OCI-LY1 (cell line): ENCODE results near the gene RRAS2.
A peak's percentile ranks its signal among the peaks of the same experiment; 100 is the strongest.

ENCODE experiments used
- H2AFZ ChIP-seq: fragments of 200-600 bp; sonication (generic), shearing (Covaris generic); 2 replicates; pipeline ENCODE4 v1.6.0; 2014; ENCODE audit warnings: antibody characterized with exemption, mild to moderate bottlenecking, low read length
- H3F3A ChIP-seq: fragments of 200-600 bp; sonication (generic), shearing (Covaris generic); 2 replicates; pipeline ENCODE4 v1.6.0; 2014; ENCODE audit warnings: mild to moderate bottlenecking, antibody characterized with exemption, low read length, moderate library complexity; ENCODE audit not compliant: insufficient read depth
- H3K27ac ChIP-seq: fragments of 200-600 bp; sonication (generic); 2 replicates; pipeline ENCODE4 v1.5.1; 2014; ENCODE audit warnings: low read length, mixed run types, mild to moderate bottlenecking, low read depth; ENCODE audit not compliant: poor library complexity, severe bottlenecking
- H3K27me3 ChIP-seq: fragments of 200-600 bp; sonication (generic); 2 replicates; pipeline ENCODE4 v1.6.0; 2014; ENCODE audit warnings: antibody characterized with exemption, mild to moderate bottlenecking, low read length, moderate library complexity; ENCODE audit not compliant: insufficient read depth
- H3K36me3 ChIP-seq: fragments of 200-600 bp; sonication (generic); 2 replicates; pipeline ENCODE4 v1.6.1; 2014; ENCODE audit warnings: mild to moderate bottlenecking, antibody characterized with exemption, low read length, moderate library complexity, mixed read lengths; ENCODE audit not compliant: insufficient read depth
- H3K4me1 ChIP-seq: fragments of 200-600 bp; sonication (generic); 2 replicates; pipeline ENCODE4 v1.5.1; 2014; ENCODE audit warnings: mild to moderate bottlenecking, low read length, moderate library complexity; ENCODE audit not compliant: insufficient read depth, severe bottlenecking
- H3K4me2 ChIP-seq: fragments of 200-600 bp; sonication (generic), shearing (Covaris generic); 2 replicates; pipeline ENCODE4 v1.6.1; 2014; ENCODE audit warnings: low read length
- H3K4me3 ChIP-seq: fragments of 200-600 bp; sonication (generic); 2 replicates; pipeline ENCODE4 v1.5.1; 2014; ENCODE audit warnings: low read length, low read depth, mild to moderate bottlenecking, mixed read lengths; ENCODE audit not compliant: poor library complexity, severe bottlenecking
- H3K79me2 ChIP-seq: fragments of 200-600 bp; shearing (Covaris generic); 2 replicates; pipeline ENCODE4 v1.6.1; 2016; ENCODE audit warnings: mixed run types, low read length, mixed read lengths; ENCODE audit not compliant: insufficient read depth
- H3K9ac ChIP-seq: fragments of 200-600 bp; sonication (generic), shearing (Covaris generic); 2 replicates; pipeline ENCODE4 v1.6.1; 2014; ENCODE audit warnings: mild to moderate bottlenecking, low read length, mixed read lengths
- H3K9me2 ChIP-seq: fragments of 200-600 bp; sonication (generic), shearing (Covaris generic); 2 replicates; pipeline ENCODE4 v1.6.1; 2014; ENCODE audit warnings: low read depth, mild to moderate bottlenecking, low read length, mixed read lengths
- H3K9me3 ChIP-seq: fragments of 200-600 bp; shearing (Covaris generic); 2 replicates; pipeline ENCODE4 v1.6.1; 2014; ENCODE audit warnings: low read length, mixed read lengths
- H4K20me1 ChIP-seq: fragments of 200-600 bp; sonication (generic), shearing (Covaris generic); 2 replicates; pipeline ENCODE4 v1.6.0; 2016; ENCODE audit warnings: mild to moderate bottlenecking, low read length; ENCODE audit not compliant: insufficient read depth
- EZH2 ChIP-seq: fragments of 200-600 bp; sonication (generic), shearing (Covaris generic); IDR thresholded peaks from 2 replicates; pipeline ENCODE4 v1.8.0; 2017; ENCODE audit warnings: borderline replicate concordance, mixed run types, mild to moderate bottlenecking, antibody characterized with exemption, low read length, moderate library complexity, mixed read lengths
- TF ChIP-seq, protein P1 (sequence below): fragments of 200-600 bp; sonication (generic), shearing (Covaris generic); IDR thresholded peaks from 2 replicates; pipeline ENCODE4 v1.5.1; 2017; ENCODE audit warnings: mild to moderate bottlenecking, antibody characterized with exemption, low read length, moderate library complexity, mixed read lengths

The RRAS2 gene

DNA sequence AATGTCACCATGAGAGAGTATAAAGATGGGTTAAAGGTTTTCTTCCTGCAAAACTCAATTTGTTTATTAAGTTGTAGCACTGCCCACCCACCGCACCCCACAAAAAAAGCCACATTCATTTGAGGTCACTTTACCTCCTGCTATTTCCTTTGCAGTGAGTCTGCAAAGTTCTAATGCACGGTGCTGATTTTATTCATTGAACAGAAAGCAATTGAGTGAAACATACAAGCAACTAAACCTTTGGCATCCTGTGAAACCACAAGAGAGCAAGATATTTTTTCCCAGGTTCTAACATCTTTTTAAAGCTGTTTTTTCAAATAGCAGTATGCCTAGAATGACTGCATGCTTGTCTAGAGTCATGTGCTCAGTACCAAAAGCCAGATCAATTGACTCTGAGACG is 39.0 kb downstream of the RRAS2 start:
- H4K20me1 ChIP-seq = no peaks in the 10 kb centered on the region
- H2AFZ ChIP-seq = no peak overlapping the region
- H3K4me2 ChIP-seq = peak overlapping the region; percentile 9; the same call in 1 of the 2 replicates
- peaks cover 56% of the 10 kb centered on the region for H3K4me1 ChIP-seq
- TF ChIP-seq, protein P1, sequence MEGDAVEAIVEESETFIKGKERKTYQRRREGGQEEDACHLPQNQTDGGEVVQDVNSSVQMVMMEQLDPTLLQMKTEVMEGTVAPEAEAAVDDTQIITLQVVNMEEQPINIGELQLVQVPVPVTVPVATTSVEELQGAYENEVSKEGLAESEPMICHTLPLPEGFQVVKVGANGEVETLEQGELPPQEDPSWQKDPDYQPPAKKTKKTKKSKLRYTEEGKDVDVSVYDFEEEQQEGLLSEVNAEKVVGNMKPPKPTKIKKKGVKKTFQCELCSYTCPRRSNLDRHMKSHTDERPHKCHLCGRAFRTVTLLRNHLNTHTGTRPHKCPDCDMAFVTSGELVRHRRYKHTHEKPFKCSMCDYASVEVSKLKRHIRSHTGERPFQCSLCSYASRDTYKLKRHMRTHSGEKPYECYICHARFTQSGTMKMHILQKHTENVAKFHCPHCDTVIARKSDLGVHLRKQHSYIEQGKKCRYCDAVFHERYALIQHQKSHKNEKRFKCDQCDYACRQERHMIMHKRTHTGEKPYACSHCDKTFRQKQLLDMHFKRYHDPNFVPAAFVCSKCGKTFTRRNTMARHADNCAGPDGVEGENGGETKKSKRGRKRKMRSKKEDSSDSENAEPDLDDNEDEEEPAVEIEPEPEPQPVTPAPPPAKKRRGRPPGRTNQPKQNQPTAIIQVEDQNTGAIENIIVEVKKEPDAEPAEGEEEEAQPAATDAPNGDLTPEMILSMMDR = no peak
- no peak for TF ChIP-seq EZH2
- H3K9me3 ChIP-seq = no peaks in the 10 kb centered on the region
- no peaks in the 10 kb centered on the region for H3K27me3 ChIP-seq
- peaks cover 19% of the 10 kb centered on the region; the same call in 1 of the 2 replicates for H3K79me2 ChIP-seq
- no peak overlapping the region; the same call in 1 of the 2 replicates for H3K9ac ChIP-seq
- H3K4me3 ChIP-seq = no peak overlapping the region
- H3F3A ChIP-seq = no peaks in the 10 kb centered on the region
- no peaks in the 10 kb centered on the region for H3K9me2 ChIP-seq
- H3K36me3 ChIP-seq = no peaks in the 10 kb centered on the region
- peak overlapping the region; percentile 61 for H3K27ac ChIP-seq

DNA sequence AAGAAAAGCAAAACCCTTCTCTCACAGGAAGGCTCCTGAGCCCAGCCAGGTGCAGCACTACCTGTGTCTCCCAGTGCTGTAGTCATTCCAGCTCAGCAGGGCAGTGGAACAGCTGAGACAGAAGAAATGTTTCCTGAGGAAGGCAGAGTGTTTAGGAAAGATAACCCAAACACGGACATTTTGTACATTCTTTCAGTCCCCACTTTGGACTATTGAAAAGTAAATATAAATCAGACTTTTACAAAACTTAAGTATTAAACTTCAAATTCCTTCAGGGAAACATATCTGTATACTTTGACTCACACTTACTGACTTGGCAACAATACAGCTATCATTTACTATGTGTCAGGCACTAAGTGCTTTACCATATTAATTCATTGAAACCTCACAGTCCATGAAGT is 40.4 kb downstream of the RRAS2 start:
- Histone ChIP-seq H3K4me3 (no peak overlapping the region), H2AFZ (no peak overlapping the region), H3F3A (no peaks in the 10 kb centered on the region), H3K36me3 (no peaks in the 10 kb centered on the region), H3K9ac (no peak overlapping the region), H3K79me2 (peaks cover 8% of the 10 kb centered on the region; the same call in 1 of the 2 replicates), H3K27ac (peak overlapping the region; percentile 35), H3K4me2 (no peak overlapping the region), H3K27me3 (no peaks in the 10 kb centered on the region), H4K20me1 (no peaks in the 10 kb centered on the region), H3K4me1 (peaks cover 58% of the 10 kb centered on the region), H3K9me2 (no peaks in the 10 kb centered on the region), H3K9me3 (no peaks in the 10 kb centered on the region)
- no peak for TF ChIP-seq EZH2
- TF ChIP-seq, protein P1 = no peak

DNA sequence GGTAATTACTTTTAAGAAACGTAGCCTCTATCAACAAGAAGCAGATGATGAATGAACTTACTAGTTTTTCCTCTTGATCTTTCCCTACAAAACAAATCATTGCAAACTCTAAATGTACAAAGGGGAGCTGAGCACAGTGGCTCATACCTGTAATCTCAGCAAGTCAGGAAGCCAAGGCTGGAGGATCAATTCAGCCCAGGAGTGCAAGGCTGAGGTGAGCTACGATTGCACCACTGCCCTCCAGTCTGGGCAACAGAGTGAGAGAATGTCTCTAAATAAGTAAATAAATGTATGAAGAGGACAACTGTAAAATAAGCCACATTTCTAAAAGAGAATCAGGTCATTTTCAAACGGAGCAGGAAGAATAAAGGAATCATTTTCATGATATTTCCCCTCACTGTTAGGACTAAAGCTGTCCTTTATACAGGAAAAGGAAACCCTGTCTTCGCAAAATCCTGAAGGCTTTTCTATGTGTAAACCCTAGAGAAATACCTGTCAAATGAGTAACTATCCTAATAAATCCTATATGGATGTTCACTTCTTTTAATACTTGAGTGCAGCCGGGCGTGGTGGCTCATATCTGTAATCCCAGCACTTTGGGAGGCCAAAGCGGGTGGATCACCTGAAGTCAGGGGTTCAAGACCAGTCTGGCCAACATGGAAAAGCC is 41.2 kb downstream of the RRAS2 start:
- TF ChIP-seq, protein P1 = no peak
- no peak for TF ChIP-seq EZH2
- Histone ChIP-seq H2AFZ (no peak overlapping the region), H4K20me1 (no peaks in the 10 kb centered on the region), H3K4me3 (no peak overlapping the region), H3K9me3 (no peaks in the 10 kb centered on the region), H3K4me2 (no peak overlapping the region), H3K9ac (no peak overlapping the region), H3K27me3 (no peaks in the 10 kb centered on the region), H3K36me3 (no peaks in the 10 kb centered on the region), H3K79me2 (peaks cover 3% of the 10 kb centered on the region; the same call in 1 of the 2 replicates), H3K27ac (peak overlapping the region; percentile 44), H3K4me1 (peaks cover 62% of the 10 kb centered on the region), H3K9me2 (no peaks in the 10 kb centered on the region), H3F3A (no peaks in the 10 kb centered on the region)
